ENCODE measurements around the gene SOX18.

Gene SOX18

DNA sequence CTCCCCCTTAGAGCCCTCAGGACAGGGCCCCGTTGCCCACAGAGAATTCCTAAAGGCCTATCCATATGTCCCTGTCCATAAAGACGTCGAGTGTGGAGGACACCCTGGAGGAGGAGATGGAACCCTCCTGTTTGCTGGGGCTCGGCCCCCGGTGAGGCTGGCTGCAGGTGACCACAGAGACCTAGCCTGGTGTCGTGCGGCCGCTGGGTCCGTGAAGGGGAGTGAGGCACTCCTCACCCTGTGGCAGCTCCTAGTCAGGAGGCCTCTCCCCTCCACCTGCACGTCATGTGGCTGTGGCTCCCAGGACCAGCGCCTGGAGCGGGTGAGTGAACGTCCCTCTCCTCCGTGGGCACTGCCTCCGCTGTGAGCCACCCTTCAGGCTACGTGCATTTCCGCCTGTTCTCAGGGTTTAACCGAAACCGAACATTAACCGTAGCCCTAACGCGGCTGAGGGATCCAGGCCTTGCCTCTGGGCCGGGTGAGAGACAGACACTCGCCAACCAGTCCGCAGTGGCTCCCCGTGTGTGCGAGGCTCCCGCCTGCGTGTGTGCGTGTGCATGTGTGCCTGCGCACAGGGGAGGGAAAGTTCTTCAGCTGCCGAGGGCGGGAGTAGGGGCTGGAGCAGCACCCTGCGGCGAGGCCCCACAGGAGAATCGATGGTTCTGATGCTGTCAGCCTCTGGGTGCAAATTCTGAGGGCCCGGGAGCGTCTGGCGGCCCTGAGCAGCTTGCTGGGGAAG is 7.6 kb upstream of the SOX18 start:
- Histone ChIP-seq H3K9ac (ENCODE audit: low read depth, low read length, poor library complexity, severe bottlenecking) (no peak overlapping the region), H3K4me1 (ENCODE audit: insufficient read depth, low read length, poor library complexity, severe bottlenecking) (peaks cover 18% of the 10 kb centered on the region), H3K27me3 (ENCODE audit: insufficient read depth, low read length, poor library complexity, severe bottlenecking) (no peaks in the 10 kb centered on the region), H3K9me2 (replicated peaks; ENCODE audit: low read depth, low read length) (no peaks in the 10 kb centered on the region), H3K9me3 (ENCODE audit: insufficient read depth, low read depth, low read length) (no peaks in the 10 kb centered on the region), H3F3A (ENCODE audit: low read depth) (no peaks in the 10 kb centered on the region), H3K36me3 (ENCODE audit: insufficient read depth, low read length) (no peaks in the 10 kb centered on the region), H3K4me3 (ENCODE audit: low read length, poor library complexity, severe bottlenecking) (no peak overlapping the region), H2AFZ (ENCODE audit: low read length) (no peak overlapping the region), H3K79me2 (ENCODE audit: insufficient read depth, low read length) (no peaks in the 10 kb centered on the region), H4K20me1 (ENCODE audit: insufficient read depth, low read length, poor library complexity, severe bottlenecking) (no peaks in the 10 kb centered on the region), H3K4me2 (ENCODE audit: low read depth, low read length, poor library complexity, severe bottlenecking) (no peak overlapping the region)
- no peak for TF ChIP-seq EZH2phosphoT487 (IDR thresholded peaks at IDR 0.05; ENCODE audit: borderline replicate concordance)
- TF ChIP-seq, protein P1, sequence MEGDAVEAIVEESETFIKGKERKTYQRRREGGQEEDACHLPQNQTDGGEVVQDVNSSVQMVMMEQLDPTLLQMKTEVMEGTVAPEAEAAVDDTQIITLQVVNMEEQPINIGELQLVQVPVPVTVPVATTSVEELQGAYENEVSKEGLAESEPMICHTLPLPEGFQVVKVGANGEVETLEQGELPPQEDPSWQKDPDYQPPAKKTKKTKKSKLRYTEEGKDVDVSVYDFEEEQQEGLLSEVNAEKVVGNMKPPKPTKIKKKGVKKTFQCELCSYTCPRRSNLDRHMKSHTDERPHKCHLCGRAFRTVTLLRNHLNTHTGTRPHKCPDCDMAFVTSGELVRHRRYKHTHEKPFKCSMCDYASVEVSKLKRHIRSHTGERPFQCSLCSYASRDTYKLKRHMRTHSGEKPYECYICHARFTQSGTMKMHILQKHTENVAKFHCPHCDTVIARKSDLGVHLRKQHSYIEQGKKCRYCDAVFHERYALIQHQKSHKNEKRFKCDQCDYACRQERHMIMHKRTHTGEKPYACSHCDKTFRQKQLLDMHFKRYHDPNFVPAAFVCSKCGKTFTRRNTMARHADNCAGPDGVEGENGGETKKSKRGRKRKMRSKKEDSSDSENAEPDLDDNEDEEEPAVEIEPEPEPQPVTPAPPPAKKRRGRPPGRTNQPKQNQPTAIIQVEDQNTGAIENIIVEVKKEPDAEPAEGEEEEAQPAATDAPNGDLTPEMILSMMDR (conservative IDR thresholded peaks at IDR 0.05; ENCODE audit: low read length): no peak

DNA sequence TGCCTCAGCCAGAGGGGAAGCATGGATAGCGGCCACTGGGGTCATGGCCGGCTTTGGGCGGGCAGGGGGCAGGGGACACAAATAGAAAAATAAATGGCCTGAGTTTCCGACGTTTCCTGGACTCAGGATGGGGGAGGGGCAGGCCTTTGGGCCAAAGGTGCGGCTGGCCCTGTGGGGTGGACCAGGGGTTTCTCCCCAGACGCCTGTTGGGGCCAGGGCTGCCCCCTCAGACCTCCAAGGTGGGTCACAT is 7.1 kb upstream of the SOX18 start:
- Histone ChIP-seq H3K9ac (ENCODE audit: low read depth, low read length, poor library complexity, severe bottlenecking) (no peak overlapping the region), H4K20me1 (ENCODE audit: insufficient read depth, low read length, poor library complexity, severe bottlenecking) (no peaks in the 10 kb centered on the region), H3K9me2 (replicated peaks; ENCODE audit: low read depth, low read length) (no peaks in the 10 kb centered on the region), H3K27me3 (ENCODE audit: insufficient read depth, low read length, poor library complexity, severe bottlenecking) (no peaks in the 10 kb centered on the region), H3K4me2 (ENCODE audit: low read depth, low read length, poor library complexity, severe bottlenecking) (no peak overlapping the region), H2AFZ (ENCODE audit: low read length) (no peak overlapping the region), H3F3A (ENCODE audit: low read depth) (no peaks in the 10 kb centered on the region), H3K36me3 (ENCODE audit: insufficient read depth, low read length) (no peaks in the 10 kb centered on the region), H3K79me2 (ENCODE audit: insufficient read depth, low read length) (no peaks in the 10 kb centered on the region), H3K4me1 (ENCODE audit: insufficient read depth, low read length, poor library complexity, severe bottlenecking) (peaks cover 18% of the 10 kb centered on the region), H3K4me3 (ENCODE audit: low read length, poor library complexity, severe bottlenecking) (no peak overlapping the region), H3K9me3 (ENCODE audit: insufficient read depth, low read depth, low read length) (no peaks in the 10 kb centered on the region)
- TF ChIP-seq EZH2phosphoT487 (IDR thresholded peaks at IDR 0.05; ENCODE audit: borderline replicate concordance): no peak
- TF ChIP-seq, protein P1 (conservative IDR thresholded peaks at IDR 0.05; ENCODE audit: low read length): no peak

DNA sequence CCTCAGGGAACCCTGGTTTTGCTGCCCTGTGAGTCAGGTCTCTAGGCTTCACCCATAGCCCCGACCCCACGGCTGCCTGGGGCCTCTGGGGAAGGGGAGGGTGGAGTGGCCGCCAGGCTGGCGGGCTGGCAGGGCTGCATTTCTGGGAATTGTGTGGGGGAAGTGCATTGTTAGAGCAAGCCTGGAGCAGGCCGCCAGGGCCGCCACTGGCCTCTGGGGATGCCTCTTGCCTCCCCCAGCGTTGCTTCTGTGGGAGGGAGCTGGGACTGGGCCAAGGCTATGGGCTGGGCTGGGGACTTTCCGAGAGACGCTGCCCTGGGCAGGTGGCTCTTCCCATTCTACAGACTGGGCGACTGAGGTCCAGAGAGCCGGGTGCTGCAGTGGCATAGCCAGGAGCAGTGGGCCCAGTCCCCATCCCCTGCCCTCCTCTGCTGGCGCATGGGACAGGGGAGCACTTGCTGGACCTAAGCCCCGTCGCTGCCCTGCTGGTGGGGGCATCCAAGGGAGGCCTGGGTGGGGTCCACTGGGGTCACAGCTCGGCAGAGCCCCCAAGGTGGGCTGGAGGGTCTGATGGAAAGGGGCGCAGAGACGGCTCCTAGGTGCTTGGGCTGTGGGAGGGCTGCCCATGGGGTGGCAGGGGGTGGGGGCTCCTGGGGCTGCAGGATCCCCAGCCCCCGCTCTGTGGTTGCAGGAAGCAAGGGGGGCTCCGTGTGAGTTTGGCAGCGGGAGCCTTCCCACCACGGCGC is 6.6 kb upstream of the SOX18 start:
- no peak for TF ChIP-seq EZH2phosphoT487 (IDR thresholded peaks at IDR 0.05; ENCODE audit: borderline replicate concordance)
- TF ChIP-seq, protein P1 (conservative IDR thresholded peaks at IDR 0.05; ENCODE audit: low read length): no peak
- no peak overlapping the region for H3K9ac ChIP-seq (ENCODE audit: low read depth, low read length, poor library complexity, severe bottlenecking)
- no peak overlapping the region for H2AFZ ChIP-seq (ENCODE audit: low read length)
- no peaks in the 10 kb centered on the region for H3K27me3 ChIP-seq (ENCODE audit: insufficient read depth, low read length, poor library complexity, severe bottlenecking)
- H3K36me3 ChIP-seq (ENCODE audit: insufficient read depth, low read length): no peaks in the 10 kb centered on the region
- H3F3A ChIP-seq (ENCODE audit: low read depth): no peaks in the 10 kb centered on the region
- peaks cover 18% of the 10 kb centered on the region for H3K4me1 ChIP-seq (ENCODE audit: insufficient read depth, low read length, poor library complexity, severe bottlenecking)
- H4K20me1 ChIP-seq (ENCODE audit: insufficient read depth, low read length, poor library complexity, severe bottlenecking): no peaks in the 10 kb centered on the region
- no peak overlapping the region for H3K4me3 ChIP-seq (ENCODE audit: low read length, poor library complexity, severe bottlenecking)
- H3K4me2 ChIP-seq (ENCODE audit: low read depth, low read length, poor library complexity, severe bottlenecking): no peak overlapping the region
- H3K9me3 ChIP-seq (ENCODE audit: insufficient read depth, low read depth, low read length): no peaks in the 10 kb centered on the region
- H3K9me2 ChIP-seq (replicated peaks; ENCODE audit: low read depth, low read length): no peaks in the 10 kb centered on the region
- H3K79me2 ChIP-seq (ENCODE audit: insufficient read depth, low read length): no peaks in the 10 kb centered on the region
